B cell (primary cell): ENCODE data around the gene CD247. TPM values are rescaled to one million over a fixed set of nuclear protein-coding genes. Genes with fewer than 3 reads are reported as not detected.

ENCODE experiments used
- ATAC-seq: fragments of 200-7000 bp; cut with Tn5 transposase; one replicate; pipeline ENCODE4 v1.10.0; 2021; ENCODE audit warnings: low read depth, mild to moderate bottlenecking, moderate number of reproducible peaks, moderate library complexity
- CTCF ChIA-PET: fragments of 350-600 bp; sonication (Branson Sonifier 250); formaldehyde crosslinking; loops from one replicate; lab custom pipeline; 2021; ENCODE audit warnings: antibody characterized with exemption, inconsistent platforms; lab: Charles Lee
- POLR2A ChIA-PET: fragments of 350-600 bp; sonication (Branson Sonifier 250); formaldehyde crosslinking; loops from one replicate; lab custom pipeline; 2021; ENCODE audit warnings: antibody characterized with exemption; lab: Charles Lee
- DNase-seq: peaks from one replicate; pipeline ENCODE4 v3.0.0; 2013
- H2AFZ ChIP-seq: 2 replicates; pipeline ENCODE4 v1.6.1; 2012; ENCODE audit warnings: mild to moderate bottlenecking, low read depth, low read length; ENCODE audit not compliant: insufficient read depth, poor library complexity, severe bottlenecking
- H3K27ac ChIP-seq, 2 donors: 1 replicate in 1 of 2; 2 replicates in 1 of 2; pipeline ENCODE4 v1.5.1; 2012 to 2013; ENCODE audit warnings: low read length in 2 of 2, mild to moderate bottlenecking in 2 of 2, moderate library complexity in 1 of 2
- H3K27me3 ChIP-seq, 4 experiments: fragments of 200-600 bp in 1 of 4; sonication (generic) in 1 of 4; replicated peaks in 1 of 4; 1 replicate in 2 of 4; 2 replicates in 2 of 4; pipeline versions ENCODE4 v1.6.1 to v1.7.0; 2013 to 2016; ENCODE audit warnings: low read length in 3 of 4, mild to moderate bottlenecking in 2 of 4, mixed read lengths in 1 of 4, moderate library complexity in 1 of 4; ENCODE audit not compliant: insufficient read depth in 4 of 4, control insufficient read depth in 3 of 4; ENCODE audit errors: control extremely low read depth in 1 of 4
- H3K36me3 ChIP-seq, 2 experiments: replicated peaks in 1 of 2; 1 replicate in 1 of 2; 2 replicates in 1 of 2; pipeline versions ENCODE4 v1.6.1 to v1.7.1; 2013; ENCODE audit warnings: low read length in 1 of 2; ENCODE audit not compliant: insufficient read depth in 2 of 2, control insufficient read depth in 1 of 2; ENCODE audit errors: control extremely low read depth in 1 of 2, extremely low read depth in 1 of 2
- H3K4me1 ChIP-seq, 2 donors: fragments of 200-600 bp in 1 of 2; sonication (generic) in 1 of 2; 1 replicate in 1 of 2; 2 replicates in 1 of 2; pipeline versions ENCODE4 v1.5.1 to v1.6.1; 2013 to 2017; ENCODE audit warnings: low read length in 2 of 2; ENCODE audit not compliant: control insufficient read depth in 2 of 2, insufficient read depth in 2 of 2
- H3K4me2 ChIP-seq: replicated peaks from 2 replicates; pipeline ENCODE3; 2012; ENCODE audit warnings: mild to moderate bottlenecking, low read depth, low read length; ENCODE audit not compliant: poor library complexity, severe bottlenecking
- H3K4me3 ChIP-seq, 5 experiments: fragments of 200-600 bp in 1 of 5; sonication (generic) in 1 of 5; 1 replicate in 3 of 5; 2 replicates in 2 of 5; pipeline versions ENCODE4 v1.5.1 to v1.7.0; 2011 to 2016; ENCODE audit warnings: low read length in 4 of 5, mild to moderate bottlenecking in 4 of 5, low read depth in 2 of 5, control low read depth in 1 of 5, moderate library complexity in 1 of 5; ENCODE audit not compliant: insufficient read depth in 1 of 5; ENCODE audit errors: control extremely low read depth in 1 of 5, extremely low read depth in 1 of 5
- H3K79me2 ChIP-seq: fragments of 200-600 bp; sonication (generic); one replicate; pipeline ENCODE4 v1.6.0; 2016; ENCODE audit warnings: low read length; ENCODE audit not compliant: control insufficient read depth, insufficient read depth
- H3K9ac ChIP-seq: fragments of 200-600 bp; sonication (generic); 2 replicates; pipeline ENCODE4 v1.6.1; 2017; ENCODE audit warnings: mild to moderate bottlenecking, low read length, moderate library complexity
- H3K9me3 ChIP-seq, 3 donors: one replicate each; pipeline versions ENCODE4 v1.6.1 to v1.7.1; 2013; ENCODE audit warnings: low read length in 2 of 3; ENCODE audit not compliant: control insufficient read depth in 2 of 3, insufficient read depth in 1 of 3; ENCODE audit errors: control extremely low read depth in 1 of 3
- H4K20me1 ChIP-seq: 2 replicates; pipeline ENCODE4 v1.6.0; 2012; ENCODE audit warnings: mild to moderate bottlenecking, low read length; ENCODE audit not compliant: insufficient read depth, control insufficient read depth, poor library complexity, severe bottlenecking
- H3K27ac Mint-ChIP-seq: one replicate; pipeline ENCODE4 v1.8.0; 2021; ENCODE audit warnings: mixed read lengths
- H3K27me3 Mint-ChIP-seq: one replicate; pipeline ENCODE4 v1.8.0; 2021; ENCODE audit warnings: mixed read lengths
- H3K4me1 Mint-ChIP-seq: one replicate; pipeline ENCODE4 v1.8.0; 2021; ENCODE audit warnings: mixed read lengths
- H3K4me3 Mint-ChIP-seq: one replicate; pipeline ENCODE4 v1.8.0; 2021; ENCODE audit warnings: mixed read lengths
- H3K9me3 Mint-ChIP-seq: one replicate; pipeline ENCODE4 v1.8.0; 2022; ENCODE audit warnings: mixed read lengths; ENCODE audit not compliant: insufficient read depth
- EZH2 ChIP-seq: IDR thresholded peaks from 2 replicates; pipeline ENCODE4 v1.6.1; 2012; ENCODE audit warnings: borderline replicate concordance, low read depth, mild to moderate bottlenecking, moderate library complexity, low read length; ENCODE audit not compliant: insufficient read depth, poor library complexity, severe bottlenecking
- whole genome bisulfite sequencing: methylation state at CpG from one replicate; pipeline ENCODE4 v1.1.5; 2013; ENCODE audit warnings: missing lambda C conversion rate; ENCODE audit not compliant: insufficient coverage; 5-methylcytosine and 5-hydroxymethylcytosine counted together
- intact Hi-C: fragments of 100-400 bp; cut with micrococcal nuclease; formaldehyde crosslinking; loops from one replicate; pipeline ENCODE4 v1.10.0; 2022
- polyA plus RNA-seq: library from polyadenylated mRNA; depleted of rRNA; stranded (reverse); fragments of >200 nt; gene quantifications from 2 replicates; pipeline ENCODE4 v1.2.3, GENCODE V29; 2012
- total RNA-seq, 2 donors: library from RNA; stranded (reverse); fragments of 120-200 nt in 1 of 2; gene quantifications; 1 replicate in 1 of 2; 2 replicates in 1 of 2; pipeline versions ENCODE4 v1.2.3 to v1.2.4, GENCODE V29; 2013 to 2022
- TF ChIP-seq, protein P1 (sequence below): fragments of 200-600 bp; IDR thresholded peaks from one replicate; pipeline ENCODE4 v1.8.0; 2022; ENCODE audit warnings: antibody characterized with exemption, mild to moderate bottlenecking

The CD247 gene
- total and polyA plus RNA-seq, 2 donors (not counting 1 experiment from before 2014, with no cell fraction given): 2.5 to 10.8 TPM

DNA sequence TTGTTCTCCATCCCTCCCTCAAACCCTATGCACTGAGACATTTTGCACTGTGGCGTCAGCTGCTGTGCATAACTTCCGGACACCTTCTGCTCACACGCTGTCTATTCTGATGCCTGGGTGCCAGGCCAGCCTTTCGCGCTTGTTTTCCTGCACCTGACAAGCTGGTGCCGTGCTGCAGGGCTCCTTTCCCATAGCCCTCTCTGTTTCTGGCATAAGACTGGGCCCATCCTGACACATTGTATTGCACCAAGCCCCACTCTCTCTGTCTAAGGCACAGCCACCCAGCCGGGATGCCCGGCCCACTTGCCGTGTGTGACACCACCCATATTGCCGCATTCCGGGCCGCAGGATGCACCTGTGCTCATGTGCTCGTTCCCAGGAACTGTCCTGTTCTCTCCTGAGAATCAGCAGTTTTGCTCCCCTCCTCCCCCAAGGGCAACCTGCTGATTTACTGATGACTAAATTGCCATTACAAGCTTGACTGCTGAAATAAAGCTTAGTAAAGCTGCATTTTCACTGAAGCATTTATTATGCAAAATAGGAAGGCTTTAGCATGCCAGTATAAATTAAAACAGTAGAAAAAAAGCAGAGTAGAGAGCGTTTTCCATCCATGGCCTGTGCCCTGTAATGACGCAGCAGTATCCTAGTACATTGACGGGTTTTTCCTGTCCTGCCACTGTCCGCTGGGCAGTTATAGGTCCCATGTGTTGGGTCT is 88.0 kb downstream of the CD247 start:
- DNase-seq: peak; percentile 57
- 42% methylated on average over 17 of the region's 17 CpGs for WGBS

More for the DNA sequence above, 88.0 kb downstream of the CD247 start:
- no peaks in the 10 kb centered on the region for H3K36me3 ChIP-seq
- Mint-ChIP-seq H3K27me3 (no peaks in the 10 kb centered on the region), H3K27ac (peak overlapping the region; percentile 97), H3K9me3 (no peaks in the 10 kb centered on the region), H3K4me3 (peak overlapping the region; percentile 84), H3K4me1 (peaks cover 50% of the 10 kb centered on the region)
- ATAC-seq: peak; percentile 40
- peaks cover 0 to under 1% (median under 1%) of the 10 kb centered on the region in 4 experiments for H3K27me3 ChIP-seq
- peak overlapping the region; percentile 71 for H3K27ac ChIP-seq
- POLR2A ChIA-PET: interaction anchor here (0.7 to 0.9 kb wide), 2 partner anchors 11 to 17 kb away, joined by 3 read pairs; no protein-coding TSS in a partner anchor
- H3K4me1 ChIP-seq: peaks cover 37 to 54% of the 10 kb centered on the region in 2 donors
- peaks cover 0 to 8% (median 0%) of the 10 kb centered on the region in 3 donors for H3K9me3 ChIP-seq
- intact Hi-C loops: loop anchor here (1.0 to 10.0 kb wide), 5 partner anchors 9 to 208 kb away; partner anchors contain the start of gene POU2F1
- TF ChIP-seq EZH2: no peak
- TF ChIP-seq, protein P1, sequence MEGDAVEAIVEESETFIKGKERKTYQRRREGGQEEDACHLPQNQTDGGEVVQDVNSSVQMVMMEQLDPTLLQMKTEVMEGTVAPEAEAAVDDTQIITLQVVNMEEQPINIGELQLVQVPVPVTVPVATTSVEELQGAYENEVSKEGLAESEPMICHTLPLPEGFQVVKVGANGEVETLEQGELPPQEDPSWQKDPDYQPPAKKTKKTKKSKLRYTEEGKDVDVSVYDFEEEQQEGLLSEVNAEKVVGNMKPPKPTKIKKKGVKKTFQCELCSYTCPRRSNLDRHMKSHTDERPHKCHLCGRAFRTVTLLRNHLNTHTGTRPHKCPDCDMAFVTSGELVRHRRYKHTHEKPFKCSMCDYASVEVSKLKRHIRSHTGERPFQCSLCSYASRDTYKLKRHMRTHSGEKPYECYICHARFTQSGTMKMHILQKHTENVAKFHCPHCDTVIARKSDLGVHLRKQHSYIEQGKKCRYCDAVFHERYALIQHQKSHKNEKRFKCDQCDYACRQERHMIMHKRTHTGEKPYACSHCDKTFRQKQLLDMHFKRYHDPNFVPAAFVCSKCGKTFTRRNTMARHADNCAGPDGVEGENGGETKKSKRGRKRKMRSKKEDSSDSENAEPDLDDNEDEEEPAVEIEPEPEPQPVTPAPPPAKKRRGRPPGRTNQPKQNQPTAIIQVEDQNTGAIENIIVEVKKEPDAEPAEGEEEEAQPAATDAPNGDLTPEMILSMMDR: no peak
- no peaks in the 10 kb centered on the region for H3K79me2 ChIP-seq
- H3K4me3 ChIP-seq: peak overlapping the region in 2 of 5 experiments; percentile 16 to 25
- no peaks in the 10 kb centered on the region for H4K20me1 ChIP-seq
- peak overlapping the region; percentile 57 for H3K4me2 ChIP-seq
- CTCF ChIA-PET: interaction anchor here (1.0 to 6.1 kb wide), 9 partner anchors 8 to 372 kb away, joined by 3 to 51 read pairs (median 4); no protein-coding TSS in a partner anchor
- peak overlapping the region; percentile 42 for H3K9ac ChIP-seq
- peak overlapping the region; percentile 52 for H2AFZ ChIP-seq
